HG03575 (cell line): ENCODE measurements around the gene PSTPIP1.

Experiments used
- ATAC-seq: cut with Tn5 transposase; IDR thresholded peaks from one replicate; pipeline ENCODE4 v1.9.1; 2021; ENCODE audit not compliant: unreplicated experiment, insufficient number of reproducible peaks, low FRiP score; ENCODE audit errors: extremely low read depth

PSTPIP1 gene

GRCh38 chr15:77026501-77027110, 31.7 kb downstream of the PSTPIP1 start:
- ATAC-seq, result no peak

- no peak for ATAC-seq
Observed at GRCh38 chr15:77027111-77027696, 32.3 kb downstream of the PSTPIP1 start.

- ATAC-seq, result no peak
Observed at GRCh38 chr15:77027697-77028450, 32.9 kb downstream of the PSTPIP1 start.

GRCh38 chr15:77028451-77029165, 33.7 kb downstream of the PSTPIP1 start:
- ATAC-seq, result no peak

- no peak for ATAC-seq
Observed at GRCh38 chr15:77029166-77030047, 34.5 kb downstream of the PSTPIP1 start.

- ATAC-seq, result no peak
Observed at GRCh38 chr15:77030048-77030927, 35.4 kb downstream of the PSTPIP1 start.

GRCh38 chr15:77030928-77031375, 36.0 kb downstream of the PSTPIP1 start:
- ATAC-seq, result no peak

GRCh38 chr15:77031376-77032050, 36.6 kb downstream of the PSTPIP1 start:
- no peak for ATAC-seq

- no peak for ATAC-seq
Observed at GRCh38 chr15:77032052-77032646, 37.2 kb downstream of the PSTPIP1 start.

GRCh38 chr15:77032647-77033416, 37.9 kb downstream of the PSTPIP1 start:
- no peak for ATAC-seq

- no peak for ATAC-seq
Observed at GRCh38 chr15:77033417-77033728, 38.4 kb downstream of the PSTPIP1 start.

GRCh38 chr15:77033729-77034671, 39.1 kb downstream of the PSTPIP1 start:
- ATAC-seq, result no peak

- no peak for ATAC-seq
Observed at GRCh38 chr15:77034695-77035489, 40.0 kb downstream of the PSTPIP1 start.

GRCh38 chr15:77035584-77035983, 40.7 kb downstream of the PSTPIP1 start:
- ATAC-seq, result no peak

GRCh38 chr15:77035999-77036471, 41.1 kb downstream of the PSTPIP1 start:
- ATAC-seq, result no peak
